Measurements from ENCODE around the gene LYST.

Gene LYST

DNA sequence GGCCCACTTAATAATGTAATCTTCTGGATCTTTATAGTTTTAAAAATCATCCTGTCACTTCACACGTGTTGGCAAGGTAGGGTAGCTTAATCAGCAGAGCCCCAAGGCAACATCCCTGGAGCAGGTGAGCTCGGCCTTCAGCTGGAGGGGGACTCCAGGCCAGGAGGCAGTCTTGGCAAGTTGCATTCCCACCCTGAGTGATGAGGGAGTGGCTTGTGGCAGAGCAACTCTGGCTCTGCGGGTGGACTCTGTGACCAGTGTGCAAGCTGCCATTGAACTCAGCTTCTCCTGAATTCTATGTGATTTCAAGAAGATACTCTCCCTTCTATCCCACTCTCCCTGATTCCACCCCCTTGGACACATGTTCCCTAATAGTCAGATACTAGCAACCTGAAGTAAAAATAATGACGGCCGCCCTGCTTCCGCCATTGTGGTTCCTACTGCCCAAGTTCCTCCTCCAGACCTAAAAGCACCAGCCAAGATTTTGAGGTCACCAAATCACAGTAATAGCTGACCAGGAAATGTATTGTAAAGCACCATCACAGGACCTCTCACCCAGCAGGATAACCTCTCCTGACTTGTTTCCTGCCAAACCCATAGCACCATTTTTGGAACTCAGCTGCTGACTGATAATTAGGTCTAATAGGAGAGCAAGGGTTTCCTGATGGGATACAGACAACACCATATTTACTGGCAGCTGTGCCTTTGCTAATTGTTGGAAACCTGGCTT, 11.5 kb upstream of the LYST start:
- H3K9me3 Mint-ChIP-seq, result no peaks in the 10 kb centered on the region
- no peak overlapping the region for H3K4me3 Mint-ChIP-seq
- H3K27ac Mint-ChIP-seq, result no peak overlapping the region
- peaks cover 63% of the 10 kb centered on the region for H3K27me3 Mint-ChIP-seq (ENCODE audit: low read depth, poor library complexity)
- no peaks in the 10 kb centered on the region for H3K4me1 Mint-ChIP-seq
- TF ChIP-seq, protein P1, sequence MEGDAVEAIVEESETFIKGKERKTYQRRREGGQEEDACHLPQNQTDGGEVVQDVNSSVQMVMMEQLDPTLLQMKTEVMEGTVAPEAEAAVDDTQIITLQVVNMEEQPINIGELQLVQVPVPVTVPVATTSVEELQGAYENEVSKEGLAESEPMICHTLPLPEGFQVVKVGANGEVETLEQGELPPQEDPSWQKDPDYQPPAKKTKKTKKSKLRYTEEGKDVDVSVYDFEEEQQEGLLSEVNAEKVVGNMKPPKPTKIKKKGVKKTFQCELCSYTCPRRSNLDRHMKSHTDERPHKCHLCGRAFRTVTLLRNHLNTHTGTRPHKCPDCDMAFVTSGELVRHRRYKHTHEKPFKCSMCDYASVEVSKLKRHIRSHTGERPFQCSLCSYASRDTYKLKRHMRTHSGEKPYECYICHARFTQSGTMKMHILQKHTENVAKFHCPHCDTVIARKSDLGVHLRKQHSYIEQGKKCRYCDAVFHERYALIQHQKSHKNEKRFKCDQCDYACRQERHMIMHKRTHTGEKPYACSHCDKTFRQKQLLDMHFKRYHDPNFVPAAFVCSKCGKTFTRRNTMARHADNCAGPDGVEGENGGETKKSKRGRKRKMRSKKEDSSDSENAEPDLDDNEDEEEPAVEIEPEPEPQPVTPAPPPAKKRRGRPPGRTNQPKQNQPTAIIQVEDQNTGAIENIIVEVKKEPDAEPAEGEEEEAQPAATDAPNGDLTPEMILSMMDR (IDR thresholded peaks at IDR 0.05), result no peak
- DNase-seq, result no peak
- H3K36me3 Mint-ChIP-seq (ENCODE audit: low read depth), result no peaks in the 10 kb centered on the region

DNA sequence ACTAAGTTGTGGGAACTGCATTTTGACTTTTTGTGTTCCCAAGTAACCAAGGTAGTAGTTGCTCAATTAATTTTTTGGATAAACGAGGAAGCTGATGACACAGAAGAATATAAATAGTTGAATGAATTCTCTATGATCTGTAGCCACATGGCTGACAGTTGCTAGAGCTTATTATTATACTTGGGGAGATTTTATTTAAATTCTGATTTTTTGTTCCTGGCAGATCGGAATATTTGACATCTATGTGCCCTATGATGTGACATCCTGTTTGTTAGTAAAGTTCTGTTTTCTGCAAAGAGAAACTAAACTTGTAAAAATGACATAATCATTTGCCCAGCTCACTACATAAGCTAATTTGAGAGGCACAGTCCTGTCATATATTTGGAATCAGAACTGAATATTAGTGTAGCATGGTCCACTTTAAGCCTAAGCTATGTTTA, 9.7 kb upstream of the LYST start:
- Mint-ChIP-seq H3K4me3 (no peak overlapping the region), H3K4me1 (no peaks in the 10 kb centered on the region), H3K36me3 (ENCODE audit: low read depth) (no peaks in the 10 kb centered on the region), H3K27ac (no peak overlapping the region), H3K27me3 (ENCODE audit: low read depth, poor library complexity) (peaks cover 68% of the 10 kb centered on the region), H3K9me3 (no peaks in the 10 kb centered on the region)
- TF ChIP-seq, protein P1 (IDR thresholded peaks at IDR 0.05), result no peak
- no peak for DNase-seq

DNA sequence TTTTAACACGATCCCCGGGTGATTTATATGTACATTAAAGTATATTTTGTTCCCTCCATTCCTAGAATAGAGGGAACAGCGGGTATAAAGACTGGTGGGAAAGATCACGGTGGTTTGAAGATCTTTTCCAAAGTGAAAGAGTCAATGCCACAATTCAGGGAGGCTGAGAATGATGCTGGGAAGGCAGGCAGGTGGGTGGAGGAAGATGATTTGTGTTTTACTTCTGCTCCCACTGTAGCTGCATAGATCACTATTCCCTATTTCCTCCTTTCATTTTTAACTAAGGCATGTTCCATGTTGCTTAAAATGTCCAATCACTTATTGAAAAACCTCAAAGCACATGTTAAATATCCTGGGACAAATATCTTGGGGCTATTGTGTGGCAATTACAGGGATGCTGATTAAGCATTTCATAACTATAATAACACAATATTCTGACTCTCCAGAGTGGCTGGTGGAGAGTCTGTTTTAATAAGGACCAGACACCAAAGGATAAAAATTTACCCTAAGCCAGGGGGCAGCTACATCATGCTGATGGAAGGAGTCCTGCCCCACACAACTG, 8.4 kb upstream of the LYST start:
- TF ChIP-seq, protein P1 (IDR thresholded peaks at IDR 0.05), result no peak
- Mint-ChIP-seq H3K4me3 (no peak overlapping the region), H3K27me3 (ENCODE audit: low read depth, poor library complexity) (peaks cover 71% of the 10 kb centered on the region), H3K36me3 (ENCODE audit: low read depth) (no peaks in the 10 kb centered on the region), H3K4me1 (no peaks in the 10 kb centered on the region), H3K27ac (no peak overlapping the region), H3K9me3 (no peaks in the 10 kb centered on the region)
- no peak for DNase-seq

DNA sequence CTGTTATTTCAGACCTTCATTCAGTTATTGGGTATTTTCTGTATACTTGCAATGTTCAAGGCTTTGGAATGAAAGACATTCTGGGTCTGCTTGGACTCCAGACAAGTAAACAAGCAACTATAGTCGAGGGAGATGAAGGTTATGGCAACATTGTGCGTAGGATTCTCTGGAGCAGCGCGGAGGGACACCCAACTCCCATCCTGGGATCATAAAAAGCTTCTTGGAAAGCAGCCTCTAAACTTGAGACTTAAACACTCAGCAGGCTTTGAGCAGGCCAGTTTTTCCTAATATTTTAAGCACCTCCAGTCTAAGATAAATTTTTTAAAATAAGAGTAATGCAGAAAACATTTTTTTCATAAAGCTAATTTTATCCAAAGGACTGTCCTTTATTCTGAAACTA, 7.6 kb upstream of the LYST start:
- no peaks in the 10 kb centered on the region for H3K36me3 Mint-ChIP-seq (ENCODE audit: low read depth)
- H3K27ac Mint-ChIP-seq, result no peak overlapping the region
- peaks cover 62% of the 10 kb centered on the region for H3K27me3 Mint-ChIP-seq (ENCODE audit: low read depth, poor library complexity)
- no peaks in the 10 kb centered on the region for H3K4me1 Mint-ChIP-seq
- H3K9me3 Mint-ChIP-seq, result no peaks in the 10 kb centered on the region
- DNase-seq, result no peak
- TF ChIP-seq, protein P1 (IDR thresholded peaks at IDR 0.05), result no peak
- H3K4me3 Mint-ChIP-seq, result no peak overlapping the region

DNA sequence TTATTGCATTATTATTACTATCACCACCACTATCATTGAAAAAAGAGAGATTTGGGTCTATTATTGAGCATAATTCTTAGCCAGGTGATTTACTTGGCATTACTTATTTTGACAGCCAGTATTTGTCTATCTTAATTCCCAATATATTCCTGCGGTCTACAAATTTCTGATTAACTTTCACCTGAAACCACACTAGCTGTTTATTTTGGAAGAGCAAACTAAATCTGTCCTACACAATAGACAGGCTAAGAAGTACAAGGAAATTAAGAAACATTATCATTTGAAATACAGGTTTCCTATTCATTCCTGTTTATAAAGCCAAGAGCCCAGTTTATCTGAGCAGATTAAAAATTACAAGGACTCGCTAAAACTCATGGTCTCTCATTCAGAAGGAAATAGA, 6.9 kb upstream of the LYST start:
- H3K27ac Mint-ChIP-seq, result no peak overlapping the region
- no peak for DNase-seq
- H3K27me3 Mint-ChIP-seq (ENCODE audit: low read depth, poor library complexity), result peaks cover 59% of the 10 kb centered on the region
- TF ChIP-seq, protein P1 (IDR thresholded peaks at IDR 0.05), result no peak
- no peaks in the 10 kb centered on the region for H3K9me3 Mint-ChIP-seq
- no peaks in the 10 kb centered on the region for H3K4me1 Mint-ChIP-seq
- no peaks in the 10 kb centered on the region for H3K36me3 Mint-ChIP-seq (ENCODE audit: low read depth)
- no peak overlapping the region for H3K4me3 Mint-ChIP-seq

DNA sequence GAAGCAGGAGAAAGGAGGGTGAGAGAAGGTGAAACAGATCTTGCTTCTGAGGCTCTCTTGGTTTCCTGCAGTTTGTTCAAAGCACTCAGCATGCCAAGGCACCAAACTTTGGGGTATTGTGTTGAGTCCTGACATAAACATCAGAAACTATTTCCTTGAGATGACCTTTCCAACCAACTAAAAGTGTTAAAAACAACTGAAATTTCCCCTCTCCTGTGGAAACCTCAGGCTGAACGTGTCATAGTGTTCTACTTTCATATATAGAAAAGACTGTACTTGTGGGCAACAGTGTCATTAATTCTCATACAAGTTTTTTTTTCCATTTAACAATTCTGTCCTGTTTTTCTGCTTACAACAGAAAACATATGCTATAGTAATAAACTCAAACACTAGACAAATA, 6.3 kb upstream of the LYST start:
- H3K36me3 Mint-ChIP-seq (ENCODE audit: low read depth), result no peaks in the 10 kb centered on the region
- H3K27ac Mint-ChIP-seq, result no peak overlapping the region
- no peaks in the 10 kb centered on the region for H3K9me3 Mint-ChIP-seq
- peaks cover 5% of the 10 kb centered on the region for H3K4me1 Mint-ChIP-seq
- no peak overlapping the region for H3K4me3 Mint-ChIP-seq
- peaks cover 54% of the 10 kb centered on the region for H3K27me3 Mint-ChIP-seq (ENCODE audit: low read depth, poor library complexity)
- TF ChIP-seq, protein P1 (IDR thresholded peaks at IDR 0.05), result no peak
- DNase-seq, result no peak
